Small intestine (tissue), 7 donors: ENCODE measurements around the gene TRIM63. TPM values are rescaled to one million over a fixed set of nuclear protein-coding genes. Genes with fewer than 3 reads are reported as not detected.

Experiments
- DNase-seq, 2 donors: peaks; one replicate each; pipeline versions ENCODE4 v3.0.0 to v3.0.0-alpha.2; 2013
- FAIRE-seq: peaks from 2 replicates; lab custom pipeline; 2012; peaks lifted over from hg19 to GRCh38; lab: Jason Lieb, UNC
- H3K27ac ChIP-seq, 3 donors: one replicate each; pipeline ENCODE4 v1.5.1; 2013; ENCODE audit warnings: low read length in 2 of 3, mild to moderate bottlenecking in 2 of 3, control low read depth in 1 of 3, inconsistent platforms in 1 of 3, low read depth in 1 of 3, moderate library complexity in 1 of 3
- H3K27me3 ChIP-seq, 3 donors: one replicate each; pipeline ENCODE4 v1.6.1; 2013; ENCODE audit warnings: low read length in 3 of 3, inconsistent platforms in 1 of 3; ENCODE audit not compliant: control insufficient read depth in 3 of 3, insufficient read depth in 3 of 3
- H3K36me3 ChIP-seq, 3 donors: one replicate each; pipeline ENCODE4 v1.6.1; 2013; ENCODE audit warnings: low read length in 3 of 3, inconsistent platforms in 1 of 3, low read depth in 1 of 3, mild to moderate bottlenecking in 1 of 3, moderate library complexity in 1 of 3; ENCODE audit not compliant: control insufficient read depth in 3 of 3, insufficient read depth in 2 of 3
- H3K4me1 ChIP-seq, 3 donors: one replicate each; pipeline ENCODE4 v1.6.1; 2013; ENCODE audit warnings: low read length in 2 of 3, inconsistent platforms in 1 of 3, low read depth in 1 of 3, mild to moderate bottlenecking in 1 of 3, moderate library complexity in 1 of 3; ENCODE audit not compliant: control insufficient read depth in 3 of 3, insufficient read depth in 2 of 3
- H3K4me3 ChIP-seq, 3 donors: one replicate each; pipeline ENCODE4 v1.5.1; 2013; ENCODE audit warnings: low read length in 3 of 3, control low read depth in 1 of 3, inconsistent platforms in 1 of 3, low read depth in 1 of 3, mild to moderate bottlenecking in 1 of 3, moderate library complexity in 1 of 3
- H3K9me3 ChIP-seq, 2 donors: one replicate each; pipeline ENCODE4 v1.6.1; 2013; ENCODE audit warnings: low read depth in 1 of 2, low read length in 1 of 2; ENCODE audit not compliant: control insufficient read depth in 2 of 2, insufficient read depth in 1 of 2
- WGBS, 3 donors: extraction: QIAGEN DNeasy Blood & Tissue Kit; methylation state at CpG; one replicate each; pipeline ENCODE4 v1.1.7; 2013; 5-methylcytosine and 5-hydroxymethylcytosine counted together
- polyA plus RNA-seq, 4 donors: library from polyadenylated mRNA; stranded (reverse) in 3 of 4; unstranded in 1 of 4; fragments of 200-250 nt in 3 of 4; fragments of 120-200 nt in 1 of 4; gene quantifications; one replicate each; pipeline versions ENCODE4 v1.2.1 to v1.2.3, GENCODE V29; 2013
- donor health status: healthy with polysubstance abuse.
- donor health status: control.
- donor health status: control.
- donor health status: Bipolar disorder and iron deficiency.
- donor health status: healthy.

TRIM63 gene
- polyA plus RNA-seq, 4 donors = 0.91 to 11.3 (median 2.8) TPM

- 62 to 71% (median 70%) methylated on average over 8 of the region's 8 CpGs for WGBS, 3 donors
- Histone ChIP-seq H3K9me3 (no peaks in the 10 kb centered on the region), H3K4me3 (no peak overlapping the region), H3K27ac (no peak overlapping the region), H3K36me3 (no peaks in the 10 kb centered on the region), H3K4me1 (peaks cover 0 to 7% (median 0%) of the 10 kb centered on the region in 3 donors), H3K27me3 (peaks cover 0 to 5% (median 0%) of the 10 kb centered on the region in 3 donors)
- FAIRE-seq = no peak
- no peak for DNase-seq
These were observed 47.7 kb downstream of the TRIM63 start for GRCh38 chr1:26019641-26020315.

- Histone ChIP-seq H3K4me3 (no peak overlapping the region), H3K27ac (no peak overlapping the region), H3K36me3 (no peaks in the 10 kb centered on the region), H3K27me3 (peaks cover 0 to 5% (median 0%) of the 10 kb centered on the region in 3 donors), H3K9me3 (no peaks in the 10 kb centered on the region), H3K4me1 (peaks cover 0 to 4% (median 0%) of the 10 kb centered on the region in 3 donors)
- WGBS, 3 donors = 72 to 77% (median 72%) methylated on average over 6 of the region's 6 CpGs
- FAIRE-seq (no peak), DNase-seq (no peak)
These were observed 49.8 kb downstream of the TRIM63 start for GRCh38 chr1:26017606-26018005.

DNA sequence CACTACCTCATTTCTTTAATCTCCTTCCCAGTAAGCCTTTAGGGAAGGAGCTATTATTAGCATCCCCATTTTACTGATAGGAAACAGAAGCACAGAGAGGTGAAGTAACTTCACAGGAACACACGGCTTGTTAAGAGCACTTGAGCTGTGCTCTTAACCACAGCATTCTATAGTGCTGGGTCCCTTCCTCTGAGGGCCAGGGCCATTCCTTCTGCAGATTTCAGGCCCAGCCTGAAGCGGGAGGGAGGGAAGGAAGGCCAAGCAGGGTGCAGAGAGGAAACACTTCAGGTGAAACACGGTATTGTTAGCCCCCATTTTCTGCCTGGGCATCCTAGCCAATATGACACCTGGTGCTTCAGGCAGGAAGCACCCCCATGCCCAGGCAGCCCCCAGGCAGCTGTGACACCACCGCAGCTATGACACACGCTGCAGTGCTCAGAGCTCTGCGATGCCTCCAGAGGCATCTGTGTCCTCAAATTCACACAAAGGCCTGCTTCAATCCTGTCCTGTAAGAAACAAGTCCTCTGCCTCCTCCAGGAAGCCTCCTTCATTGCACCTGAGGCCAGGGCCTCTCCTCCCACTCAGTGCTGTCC lies 50.4 kb downstream of the TRIM63 start:
- Histone ChIP-seq H3K4me3 (no peak overlapping the region), H3K27ac (no peak overlapping the region), H3K4me1 (peaks cover 0 to 7% (median 0%) of the 10 kb centered on the region in 3 donors), H3K27me3 (peaks cover 0 to 5% (median 0%) of the 10 kb centered on the region in 3 donors), H3K9me3 (no peaks in the 10 kb centered on the region), H3K36me3 (no peaks in the 10 kb centered on the region)
- no peak for DNase-seq
- WGBS, 3 donors = 75 to 89% (median 76%) methylated on average over 6 of the region's 6 CpGs
- FAIRE-seq = no peak

GRCh38 chr1:26016258-26016952 lies 51.0 kb downstream of the TRIM63 start:
- no peak overlapping the region for H3K4me3 ChIP-seq
- 82 to 85% (median 85%) methylated on average over 10 of the region's 10 CpGs for WGBS, 3 donors
- H3K4me1 ChIP-seq = peaks cover 0 to 7% (median 0%) of the 10 kb centered on the region in 3 donors
- H3K27ac ChIP-seq = no peak overlapping the region
- no peaks in the 10 kb centered on the region for H3K36me3 ChIP-seq
- DNase-seq (no peak), FAIRE-seq (no peak)
- H3K27me3 ChIP-seq = peaks cover 0 to 1% (median 0%) of the 10 kb centered on the region in 3 donors
- H3K9me3 ChIP-seq = no peaks in the 10 kb centered on the region

DNA sequence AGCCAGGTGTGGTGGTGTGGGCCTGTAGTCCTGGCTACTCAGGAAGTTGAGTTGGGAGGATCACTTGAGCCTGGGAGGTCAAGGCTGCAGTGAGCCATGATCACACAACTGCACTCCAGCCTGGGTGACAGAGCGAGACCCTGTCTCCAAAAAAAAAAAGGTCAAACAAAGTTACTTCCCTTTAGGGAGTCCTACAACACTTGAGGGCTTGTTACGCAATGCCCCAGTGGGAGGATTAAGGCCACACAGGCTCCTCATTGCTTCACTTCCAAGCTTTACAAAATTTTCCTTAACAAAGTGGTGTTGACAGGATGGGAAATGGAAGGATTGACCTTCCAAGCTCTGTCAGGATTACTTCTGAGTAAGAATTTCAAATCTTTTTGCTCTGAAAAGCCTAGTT lies 52.1 kb downstream of the TRIM63 start:
- H3K4me1 ChIP-seq = peaks cover 0 to 7% (median 0%) of the 10 kb centered on the region in 3 donors
- H3K4me3 ChIP-seq = no peak overlapping the region
- no peaks in the 10 kb centered on the region for H3K36me3 ChIP-seq
- DNase-seq (no peak), FAIRE-seq (no peak)
- WGBS, 3 donors = 77 to 88% (median 86%) methylated on average over 2 of the region's 2 CpGs
- no peaks in the 10 kb centered on the region for H3K9me3 ChIP-seq
- no peak overlapping the region for H3K27ac ChIP-seq
- H3K27me3 ChIP-seq = no peaks in the 10 kb centered on the region

DNA sequence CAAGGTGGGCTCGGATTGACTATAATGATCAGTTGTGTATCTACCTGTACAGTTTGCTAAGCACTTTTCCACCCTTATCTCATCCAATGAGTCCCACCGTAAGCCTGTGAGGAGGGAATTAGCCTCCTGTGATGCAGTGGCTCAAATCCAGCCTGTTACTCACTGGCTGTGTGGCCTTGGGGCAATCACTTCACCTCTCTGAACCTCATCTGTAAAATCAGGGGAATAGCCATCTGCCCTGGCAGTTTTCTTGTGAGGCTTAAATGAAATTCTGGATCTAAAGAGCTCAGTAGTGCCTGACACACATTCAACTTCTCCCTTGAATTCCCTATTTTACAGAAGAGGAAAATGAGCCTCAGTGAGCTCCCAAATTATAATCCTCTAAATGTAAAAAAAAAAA lies 53.3 kb downstream of the TRIM63 start:
- no peaks in the 10 kb centered on the region for H3K27me3 ChIP-seq
- H3K4me3 ChIP-seq = no peak overlapping the region
- peaks cover 0 to 4% (median 0%) of the 10 kb centered on the region in 3 donors for H3K4me1 ChIP-seq
- no peaks in the 10 kb centered on the region for H3K9me3 ChIP-seq
- 90 to 95% (median 94%) methylated on average over 2 of the region's 2 CpGs for WGBS, 3 donors
- DNase-seq (no peak), FAIRE-seq (no peak)
- H3K36me3 ChIP-seq = no peaks in the 10 kb centered on the region
- no peak overlapping the region for H3K27ac ChIP-seq

DNA sequence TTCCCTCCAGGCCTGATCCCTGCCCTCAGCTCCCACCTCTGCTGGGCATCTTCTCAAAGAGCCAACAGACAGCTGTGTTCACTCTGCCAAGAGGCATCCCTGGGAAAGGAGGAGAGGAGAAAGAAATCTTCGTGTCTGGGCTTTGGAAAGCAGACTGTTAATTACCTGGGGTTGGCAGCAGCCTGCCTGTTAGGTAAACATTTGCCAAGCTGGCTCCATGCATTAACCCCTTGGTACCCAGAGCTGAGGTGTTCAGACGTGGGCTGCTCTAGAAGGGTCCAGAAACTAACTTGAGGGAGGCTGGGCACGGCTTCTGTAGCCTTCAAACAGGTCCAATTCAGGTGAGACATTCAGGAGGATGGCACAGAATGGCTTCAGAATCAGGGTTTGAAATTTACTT lies 54.6 kb downstream of the TRIM63 start:
- no peaks in the 10 kb centered on the region for H3K36me3 ChIP-seq
- no peak overlapping the region for H3K27ac ChIP-seq
- H3K27me3 ChIP-seq = no peaks in the 10 kb centered on the region
- DNase-seq (no peak), FAIRE-seq (no peak)
- WGBS, 3 donors = 33 to 61% (median 54%) methylated on average over 3 of the region's 3 CpGs
- no peaks in the 10 kb centered on the region for H3K9me3 ChIP-seq
- no peak overlapping the region for H3K4me3 ChIP-seq
- H3K4me1 ChIP-seq = peaks cover 0 to 4% (median 0%) of the 10 kb centered on the region in 3 donors

DNA sequence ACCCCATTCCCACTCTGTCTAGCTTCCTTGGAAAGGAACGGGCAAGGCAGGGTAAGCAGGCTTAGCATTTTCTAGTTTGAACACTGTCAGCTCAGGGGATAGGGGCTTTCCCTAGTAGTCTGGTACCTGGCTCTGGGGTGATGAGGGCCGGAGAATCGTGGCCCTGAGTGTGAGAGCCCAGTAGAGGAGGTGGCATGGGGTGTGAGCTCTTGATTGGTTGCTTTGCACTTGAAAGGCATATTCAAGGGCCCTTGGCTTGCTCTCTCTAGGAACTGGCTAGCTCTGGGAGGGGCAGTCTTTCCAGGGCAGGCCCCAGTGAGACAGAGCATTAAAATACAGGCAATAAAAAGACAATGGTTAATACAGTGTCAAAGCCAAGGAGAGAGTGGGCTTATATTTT lies 56.6 kb downstream of the TRIM63 start:
- 77 to 88% (median 80%) methylated on average over 3 of the region's 3 CpGs for WGBS, 3 donors

More for the DNA sequence above, 56.6 kb downstream of the TRIM63 start:
- Histone ChIP-seq H3K9me3 (no peaks in the 10 kb centered on the region), H3K27me3 (no peaks in the 10 kb centered on the region), H3K4me3 (no peak overlapping the region), H3K4me1 (peaks cover 0 to 4% (median 0%) of the 10 kb centered on the region in 3 donors), H3K36me3 (no peaks in the 10 kb centered on the region), H3K27ac (no peak overlapping the region)
- no peak for FAIRE-seq
- DNase-seq = no peak
